ENCODE measurements around the gene ZFYVE28.

Gene ZFYVE28

DNA sequence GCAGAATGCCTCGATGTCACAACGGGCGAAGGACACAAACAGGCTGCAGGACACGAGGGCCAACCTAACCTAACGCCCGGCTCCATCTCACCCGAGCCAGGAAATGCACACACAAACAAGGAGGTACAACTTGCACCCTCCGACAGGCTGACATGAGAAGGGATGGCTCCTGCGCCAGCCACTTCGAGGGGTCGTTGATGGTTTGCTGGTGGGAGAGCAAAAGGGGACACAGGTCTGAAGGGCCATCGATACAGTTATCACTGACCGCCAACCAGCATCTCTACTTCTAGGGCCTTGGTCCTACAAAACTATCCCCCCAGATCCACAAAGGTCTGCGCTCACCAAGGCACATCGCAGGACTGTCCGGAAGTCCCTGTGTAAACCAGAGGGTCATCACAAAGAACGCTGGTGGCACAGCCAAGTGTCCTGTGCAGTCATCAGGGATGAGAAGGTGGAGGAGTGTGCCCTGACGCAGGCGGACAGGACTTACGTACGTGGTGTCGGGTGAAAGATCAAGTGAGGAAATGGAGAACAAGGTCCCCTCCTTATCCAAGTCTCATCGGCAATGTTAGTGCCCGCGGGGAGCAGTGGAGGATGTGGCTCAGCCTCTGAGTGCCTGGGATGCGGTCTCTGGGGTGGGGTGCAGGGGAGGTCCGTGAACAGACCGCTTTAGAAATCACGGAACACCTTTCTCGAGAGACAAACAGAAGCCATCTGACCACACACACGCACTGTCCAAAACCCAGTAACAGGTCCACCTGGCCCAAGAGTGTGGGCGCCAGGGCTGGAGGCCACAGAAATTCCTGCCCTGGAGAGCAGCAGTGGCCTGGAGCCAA is 163.6 kb downstream of the ZFYVE28 start:
- DNase-seq: no peak

DNA sequence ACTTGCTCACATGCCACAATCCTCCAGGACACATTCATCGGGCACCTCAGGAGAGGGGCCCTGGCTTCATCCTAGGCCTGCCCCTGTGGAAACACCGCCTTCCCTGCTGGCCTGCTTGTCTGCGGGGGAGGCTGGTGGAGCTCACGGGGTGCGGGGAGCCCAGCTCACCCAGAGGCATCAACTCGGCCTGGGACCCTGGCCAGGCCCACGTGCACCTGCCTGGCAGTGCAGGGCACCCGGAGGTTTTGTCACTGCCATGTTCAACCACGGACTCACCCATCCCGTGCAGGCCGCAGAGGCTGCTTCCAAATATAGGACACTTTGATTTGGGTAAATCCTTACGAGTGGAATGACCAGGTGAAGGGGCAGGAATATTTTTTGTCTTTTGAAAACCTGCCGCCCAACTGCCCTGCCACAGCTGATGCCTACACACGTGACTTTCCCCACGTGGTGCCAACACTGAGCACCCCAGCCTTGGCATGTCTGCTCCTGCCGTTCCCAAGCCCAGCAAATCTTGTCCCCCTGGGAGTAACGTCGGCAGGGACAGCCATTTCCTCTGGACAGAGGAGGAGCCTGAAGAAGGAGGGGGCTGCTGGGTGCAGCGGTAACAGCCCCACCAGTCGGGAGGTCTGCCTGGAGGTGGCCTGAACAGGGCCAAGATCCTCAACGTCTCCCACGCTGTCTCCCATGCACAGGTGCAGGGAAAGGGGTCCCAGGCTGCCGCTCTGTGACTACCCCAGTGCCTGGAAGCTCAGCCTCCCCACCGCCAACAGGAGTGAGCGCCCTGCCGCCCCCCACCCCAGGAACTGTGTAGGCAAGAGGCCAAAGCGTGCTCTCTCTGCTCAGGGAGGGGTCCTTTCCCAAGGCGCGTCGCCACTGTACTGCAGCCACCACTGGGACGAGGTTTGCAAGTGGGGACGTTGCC is 165.0 kb downstream of the ZFYVE28 start:
- DNase-seq: no peak

DNA sequence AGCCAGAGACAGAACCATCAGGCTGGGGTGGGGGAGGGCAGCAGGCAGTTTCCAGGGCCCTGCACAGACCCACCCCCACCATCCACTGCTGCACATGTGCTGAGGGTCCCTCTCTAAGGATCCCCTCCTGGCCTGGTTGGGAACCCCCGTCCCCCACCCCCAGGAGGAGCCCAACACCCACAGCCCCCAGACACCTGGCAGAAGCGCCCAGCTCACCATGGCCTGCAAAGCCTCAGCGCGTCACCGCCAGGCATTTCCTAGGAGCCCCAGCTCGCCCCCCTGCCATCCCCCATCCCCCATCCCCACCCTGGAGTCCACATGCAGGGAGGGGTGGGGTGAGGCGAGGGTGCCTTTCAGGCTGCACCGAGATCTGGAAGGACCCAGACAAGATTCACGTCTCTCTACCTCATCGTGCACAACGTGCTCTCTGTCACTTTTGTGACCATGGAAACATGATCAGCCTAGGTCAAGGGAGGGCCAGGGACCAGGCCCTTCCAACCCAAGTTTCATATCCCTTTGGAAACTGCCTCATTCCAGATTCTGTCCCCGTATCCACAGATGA is 165.8 kb downstream of the ZFYVE28 start:
- DNase-seq: no peak

DNA sequence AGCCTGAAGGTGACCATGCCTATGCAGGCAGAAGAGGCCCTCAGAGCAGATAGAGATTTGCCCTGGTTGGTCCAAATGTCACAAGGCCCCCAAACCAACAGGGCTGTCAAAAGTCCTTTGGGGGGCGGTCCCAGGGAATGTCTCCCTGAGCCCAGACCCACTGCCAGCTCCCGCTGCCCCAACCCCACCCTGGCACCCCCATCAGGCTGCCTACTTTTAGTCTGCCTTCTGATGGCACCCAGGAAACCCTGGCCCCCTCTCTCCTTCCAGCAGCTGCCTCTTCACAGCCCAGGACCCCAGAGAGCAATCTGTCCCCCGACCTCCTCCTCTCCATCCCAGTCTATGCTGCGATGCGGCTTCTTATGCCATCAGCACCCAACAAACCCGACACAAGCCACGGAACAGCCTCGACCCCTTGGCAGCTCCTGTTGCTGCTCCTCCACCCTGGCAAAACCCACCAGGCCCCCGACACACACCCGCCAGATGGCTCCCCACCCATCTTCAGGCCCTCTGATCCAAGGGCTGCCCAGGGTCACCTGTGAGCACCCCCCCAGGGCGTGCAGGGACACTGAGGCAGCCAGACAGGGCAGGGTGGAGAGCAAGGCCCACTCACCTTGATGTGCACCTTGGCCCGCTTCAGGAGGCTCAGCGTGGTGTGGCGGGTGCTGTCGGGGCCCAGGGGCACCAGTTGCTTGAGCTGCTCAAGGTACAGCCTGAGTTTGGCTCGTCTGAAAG is 166.5 kb downstream of the ZFYVE28 start:
- no peak for DNase-seq

DNA sequence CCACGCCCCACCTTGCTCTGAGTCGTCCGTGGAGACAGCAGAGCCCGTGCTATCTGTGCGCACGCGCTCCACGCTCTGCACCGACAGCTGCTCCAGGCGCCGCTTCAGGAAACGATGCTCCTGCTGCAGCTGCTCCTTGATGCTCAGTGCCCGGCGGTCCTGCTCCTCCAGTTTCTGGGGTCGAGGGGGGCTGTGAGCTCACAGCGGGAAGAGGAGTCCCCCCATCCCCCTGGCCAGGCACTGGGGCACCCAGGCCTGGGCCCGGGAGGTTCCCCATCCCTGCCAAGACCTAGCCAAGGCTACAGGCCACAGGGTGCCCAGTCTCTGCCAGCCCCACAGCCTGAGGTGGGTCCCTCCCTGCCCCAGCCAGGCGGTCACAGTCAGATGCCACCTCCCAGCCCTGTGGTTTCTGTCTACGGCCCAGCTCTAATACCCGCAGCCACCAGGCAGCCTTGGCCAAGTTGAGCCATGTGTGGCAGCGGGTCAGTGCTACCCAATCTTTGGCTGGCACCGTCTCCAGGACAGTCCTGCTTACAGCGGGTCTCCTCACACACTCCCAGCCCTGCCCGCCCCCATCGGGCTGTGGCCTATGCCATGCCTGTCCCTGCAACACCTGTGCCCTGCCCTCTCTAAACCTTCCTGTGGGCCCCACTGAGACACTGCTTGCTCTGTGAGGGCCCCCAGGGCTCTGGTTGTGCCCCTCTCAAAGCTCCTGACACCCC is 167.2 kb downstream of the ZFYVE28 start:
- no peak for DNase-seq

DNA sequence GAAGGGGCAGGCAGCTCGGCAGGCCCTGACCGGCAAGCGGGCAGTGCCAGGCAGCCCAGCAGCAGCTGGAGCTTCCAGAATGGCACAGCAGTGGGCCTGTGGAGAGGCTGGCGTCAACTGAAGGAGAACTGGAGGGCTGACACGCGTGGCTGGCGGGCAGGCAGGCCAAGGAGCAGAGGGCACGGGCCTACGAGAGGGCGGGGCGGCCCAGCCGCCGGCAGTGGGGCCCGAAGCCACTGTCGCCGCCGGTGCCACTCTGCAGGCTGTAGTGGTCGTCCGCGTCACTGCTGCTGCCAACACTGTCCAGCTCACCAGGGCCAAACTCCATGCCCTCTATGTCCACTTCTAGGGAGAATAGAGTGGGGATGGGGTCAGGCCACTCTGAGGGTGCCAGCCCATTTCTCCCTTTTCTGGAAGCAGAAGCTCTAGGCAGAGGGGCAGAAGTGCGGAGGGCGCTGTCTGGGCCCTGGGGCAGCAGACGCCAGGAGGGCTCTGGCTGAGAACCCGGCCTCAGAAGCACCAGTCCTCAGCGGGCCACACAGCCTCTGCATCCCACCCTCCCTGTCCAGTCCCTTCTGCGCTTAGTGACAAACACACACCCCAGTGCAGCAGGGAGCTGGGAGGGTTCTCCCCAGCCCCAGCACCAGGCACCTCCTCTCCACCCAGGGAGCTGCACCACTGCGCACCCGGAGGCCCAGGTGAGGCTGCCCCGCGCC is 167.9 kb downstream of the ZFYVE28 start:
- DNase-seq: no peak

DNA sequence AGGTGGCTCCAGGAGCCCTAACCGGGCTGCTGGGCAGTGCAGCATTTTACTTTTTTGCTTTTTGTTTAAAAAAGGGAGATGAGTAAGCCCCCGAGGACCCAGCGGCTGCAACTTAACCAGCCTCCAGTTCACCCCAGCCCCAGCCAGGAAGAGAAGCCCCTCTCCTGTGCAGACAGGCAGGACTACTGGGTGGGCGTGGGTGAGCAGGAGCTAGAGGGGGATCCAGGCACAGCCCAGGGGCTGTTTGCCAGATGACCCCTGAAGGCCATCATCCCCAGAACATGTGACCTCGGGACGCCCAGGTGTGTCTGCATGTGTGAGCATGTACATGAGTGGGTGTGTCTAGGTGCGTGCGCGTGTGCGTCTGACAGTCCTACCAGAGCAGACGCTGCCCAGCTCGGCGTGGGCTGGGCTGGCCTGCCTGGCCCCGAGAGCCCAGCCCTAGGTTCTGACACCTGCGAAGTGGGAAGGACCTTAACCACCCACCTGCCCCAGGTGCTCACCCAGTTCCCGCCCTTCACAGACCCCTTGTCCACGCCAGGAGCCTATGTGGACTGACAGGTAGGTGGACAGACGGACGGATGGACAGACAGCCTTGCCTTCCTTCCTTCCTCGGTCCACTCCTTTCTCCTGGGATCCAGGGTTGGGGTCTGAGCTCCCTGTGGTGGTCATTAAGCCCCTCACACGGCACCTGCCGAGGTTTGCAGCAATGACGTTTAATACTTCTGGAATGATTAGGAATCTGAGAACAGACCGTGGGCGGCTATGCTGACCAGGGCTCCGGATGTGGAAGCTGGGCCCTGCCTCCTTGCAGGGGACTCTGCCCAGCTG is 168.7 kb downstream of the ZFYVE28 start:
- no peak for DNase-seq

DNA sequence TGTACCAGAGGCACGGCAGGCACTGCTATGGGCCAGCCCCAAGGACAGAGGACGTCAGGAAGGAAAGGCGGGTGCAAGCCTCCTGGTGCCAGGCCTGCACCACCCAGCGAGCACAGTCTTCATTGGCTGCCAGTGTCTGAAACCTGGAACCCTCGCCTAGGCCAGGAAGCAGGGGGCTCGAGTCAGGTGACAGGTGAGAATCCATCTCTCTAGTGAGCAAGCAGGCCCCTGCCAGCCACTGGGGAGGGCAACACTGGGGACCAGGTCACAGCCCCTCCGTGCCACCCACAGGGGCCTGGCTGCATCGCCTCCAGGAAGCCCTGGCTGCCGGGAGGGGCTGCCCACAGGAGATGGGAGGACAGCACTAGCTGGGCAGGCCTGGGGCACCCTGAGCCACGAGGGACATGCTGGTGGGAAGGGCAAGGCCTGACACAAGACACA is 169.6 kb downstream of the ZFYVE28 start:
- DNase-seq: no peak

DNA sequence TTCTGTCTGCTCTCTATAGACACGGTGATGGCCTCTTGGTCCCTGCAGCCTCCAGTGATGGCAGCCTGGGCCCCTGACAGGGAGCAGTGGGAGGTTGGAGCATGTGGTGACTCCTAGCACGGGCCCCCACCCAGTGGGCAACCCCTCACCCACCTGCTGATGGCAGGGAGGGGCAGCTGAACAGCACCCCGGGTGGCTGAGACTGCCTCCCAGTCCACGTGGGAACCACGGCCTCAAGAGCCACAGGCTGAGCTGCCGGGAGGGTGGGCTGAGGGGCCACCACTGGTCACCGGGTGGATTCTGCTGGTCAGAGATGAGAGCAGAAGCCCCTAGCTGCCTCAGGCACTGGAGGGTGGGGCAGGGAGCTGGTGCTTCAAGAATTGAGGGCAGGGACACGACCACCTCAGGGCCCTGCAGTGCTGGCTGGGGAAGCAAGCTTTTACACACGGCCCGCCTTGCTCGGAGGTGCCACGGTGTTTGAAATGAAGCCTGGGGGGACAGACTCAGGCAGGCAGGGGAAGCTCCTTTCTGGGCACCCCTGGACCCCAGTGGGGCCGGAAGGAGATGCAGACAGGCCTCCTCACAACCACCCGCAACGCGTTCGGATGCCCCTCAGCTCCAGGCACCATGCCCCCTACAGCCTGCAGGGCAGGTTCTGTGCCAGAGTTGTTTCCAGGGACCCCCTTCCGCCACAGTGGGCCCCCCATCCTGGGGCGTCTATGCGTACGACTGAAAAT is 170.2 kb downstream of the ZFYVE28 start:
- DNase-seq: no peak

DNA sequence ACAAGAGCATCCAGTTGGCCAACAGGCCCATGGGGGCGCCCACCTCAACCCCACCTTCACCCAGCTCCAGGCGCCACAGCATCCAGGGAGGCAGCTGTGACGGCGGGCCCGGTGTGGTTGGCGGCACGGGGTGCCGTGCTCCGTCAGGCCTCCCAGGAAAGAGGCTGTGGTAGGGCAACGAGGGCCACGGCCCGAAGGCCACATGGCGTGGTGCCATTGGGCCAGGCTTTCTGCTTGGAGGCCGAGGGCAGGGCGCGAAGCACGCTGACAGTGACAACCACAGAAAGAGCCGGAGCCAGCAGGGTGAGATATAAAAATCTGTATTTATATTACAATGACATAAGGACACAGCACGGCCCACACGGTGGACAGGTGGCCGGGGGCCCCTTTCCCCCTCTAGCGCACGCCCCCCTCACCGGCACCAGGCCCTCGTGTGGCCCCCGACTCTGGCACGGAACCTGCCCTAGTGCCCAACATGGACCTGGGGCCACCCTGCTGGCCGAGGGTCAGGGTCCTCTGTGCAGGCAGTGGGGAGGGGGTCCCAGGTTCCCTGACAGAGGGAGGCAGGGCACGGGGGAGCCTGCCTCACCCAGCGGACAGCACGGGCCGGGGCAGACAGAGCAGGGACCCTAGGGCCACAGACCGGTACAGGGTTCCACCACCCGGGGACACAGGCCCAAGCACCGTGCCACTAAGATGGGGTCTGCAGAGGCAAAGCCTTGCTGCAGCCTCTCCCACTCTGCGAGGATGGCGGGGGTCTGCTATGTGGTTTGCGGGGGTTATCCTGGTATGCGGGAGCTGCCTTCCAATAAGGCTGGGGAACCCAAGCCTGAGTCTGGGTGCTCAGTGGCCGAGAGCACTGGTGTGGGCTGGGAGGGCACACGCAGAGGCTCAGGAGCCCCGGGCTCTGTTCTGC is 171.1 kb downstream of the ZFYVE28 start:
- no peak for DNase-seq

DNA sequence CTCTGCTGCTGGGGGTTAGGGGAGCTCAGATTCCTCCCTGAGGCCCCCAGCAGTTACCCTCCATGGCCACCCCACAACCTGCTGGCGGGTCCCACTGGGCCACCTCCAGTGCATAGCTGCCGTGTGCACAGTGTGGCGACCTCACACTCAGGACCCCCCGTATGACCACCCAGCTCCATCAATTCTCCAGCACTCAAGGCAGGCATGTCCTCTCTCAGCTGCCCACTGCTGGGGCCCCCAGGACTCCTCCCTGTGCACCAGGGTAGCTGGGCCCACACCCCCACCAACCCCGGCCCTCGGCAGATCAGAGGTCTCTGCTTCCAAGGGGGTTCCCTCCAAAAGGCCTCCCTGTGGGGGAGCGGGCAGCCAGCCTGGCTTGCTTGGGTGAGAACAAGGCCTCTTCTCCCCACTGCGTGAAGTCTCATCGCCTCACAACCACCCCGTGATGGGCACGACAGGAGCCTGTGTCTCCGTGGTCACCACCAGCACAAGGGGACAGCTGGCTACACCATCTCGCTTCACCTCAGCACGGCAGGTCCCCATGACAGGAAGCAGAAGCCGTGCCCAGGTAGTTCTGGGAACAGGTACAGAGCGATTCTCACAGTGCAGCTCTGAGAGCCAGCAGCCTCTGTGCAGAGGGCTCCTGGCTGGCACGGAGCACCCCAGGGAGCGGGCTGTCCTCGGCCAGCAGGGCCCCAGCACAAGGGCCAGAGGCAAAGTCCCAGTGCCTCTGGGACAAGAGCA is 171.9 kb downstream of the ZFYVE28 start:
- DNase-seq: no peak

DNA sequence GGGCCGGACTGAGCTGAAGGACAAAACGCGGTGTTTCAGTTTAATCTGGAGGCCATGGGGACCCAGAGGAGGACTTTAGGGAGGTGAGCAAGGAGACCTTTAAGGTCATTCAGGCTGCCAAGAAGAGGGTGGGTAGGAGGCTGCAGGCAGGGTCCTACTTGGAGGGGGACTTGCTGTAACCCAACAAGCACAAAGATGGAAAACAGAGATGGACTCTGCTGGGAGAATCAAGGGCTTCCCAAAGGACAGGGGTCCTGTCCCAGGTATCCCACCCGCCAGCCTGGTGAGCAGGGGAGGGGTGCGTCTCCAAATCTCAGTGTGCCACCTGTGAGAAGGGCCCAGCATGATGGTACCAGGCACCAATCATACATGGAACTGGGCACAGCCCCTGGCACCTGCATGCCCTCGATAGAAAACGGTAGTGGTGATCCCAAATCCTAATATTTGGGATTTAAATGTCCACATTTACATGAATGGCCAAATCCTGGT is 172.6 kb downstream of the ZFYVE28 start:
- no peak for DNase-seq

DNA sequence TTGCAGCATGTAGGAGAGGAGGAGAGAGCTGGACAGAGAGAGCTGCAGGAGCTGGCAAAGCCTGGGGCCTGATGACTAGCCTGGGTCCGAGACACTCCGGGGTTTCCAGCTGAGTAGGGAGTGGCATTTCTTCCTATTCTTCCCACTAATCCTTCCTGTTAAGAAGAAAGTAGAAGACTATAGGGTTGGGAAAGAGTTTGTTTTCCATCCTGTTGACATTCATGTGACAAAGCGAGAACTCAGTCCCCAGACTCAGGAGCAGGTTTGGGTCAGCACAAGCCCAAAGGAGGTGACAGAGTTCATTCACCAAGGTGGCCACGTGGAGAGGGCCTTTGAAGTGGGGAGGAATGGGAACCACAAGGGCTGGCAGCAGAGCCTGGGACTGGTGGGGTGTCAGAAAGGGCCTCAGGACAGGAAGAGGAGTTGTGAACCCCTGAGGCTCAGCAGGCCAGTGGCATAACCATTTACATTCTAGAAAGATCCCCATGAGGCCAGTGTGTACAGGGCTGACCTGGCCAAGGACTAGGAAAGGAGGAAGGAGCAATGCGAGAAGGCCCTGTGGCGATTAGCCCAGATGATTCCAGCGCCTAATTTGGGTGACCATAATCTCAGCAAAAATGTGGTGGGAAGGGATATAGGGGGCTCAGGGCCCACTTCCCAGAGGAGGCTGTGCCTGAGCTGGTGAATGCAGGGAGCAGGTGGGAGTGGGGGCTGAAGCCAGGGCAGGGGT is 173.2 kb downstream of the ZFYVE28 start:
- DNase-seq: no peak

DNA sequence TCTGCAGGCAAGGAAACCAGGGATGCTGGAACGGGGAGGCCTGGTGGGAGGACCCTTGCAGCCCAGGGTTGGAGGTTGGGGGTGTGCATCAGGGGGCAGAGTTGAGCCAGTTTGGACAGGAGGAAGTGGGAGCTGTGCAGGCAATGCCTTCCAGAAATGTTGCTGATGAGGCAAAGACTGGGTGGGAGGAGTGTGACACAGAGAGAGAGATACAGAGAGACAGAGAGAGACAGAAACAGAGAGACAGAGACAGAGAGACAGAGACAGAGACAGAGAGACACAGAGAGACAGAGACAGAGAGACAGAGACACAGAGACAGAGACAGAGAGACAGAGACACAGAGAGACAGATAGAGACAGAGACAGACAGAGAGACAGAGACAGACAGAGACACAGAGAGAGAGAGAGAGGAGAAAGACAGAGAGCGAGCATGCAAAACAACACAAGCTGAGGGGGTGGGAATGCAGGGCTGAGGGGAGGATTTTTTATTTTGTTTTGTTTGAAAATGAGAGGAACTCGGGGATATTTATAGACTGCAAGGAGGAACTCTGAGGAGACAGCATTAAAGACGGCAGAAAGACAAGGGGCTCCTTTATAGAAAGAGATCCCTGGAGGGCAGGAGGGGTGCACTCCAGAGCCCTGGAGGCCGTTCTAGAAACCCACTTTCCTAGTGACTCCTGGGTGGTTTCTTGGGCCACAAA is 174.6 kb downstream of the ZFYVE28 start:
- DNase-seq: no peak

DNA sequence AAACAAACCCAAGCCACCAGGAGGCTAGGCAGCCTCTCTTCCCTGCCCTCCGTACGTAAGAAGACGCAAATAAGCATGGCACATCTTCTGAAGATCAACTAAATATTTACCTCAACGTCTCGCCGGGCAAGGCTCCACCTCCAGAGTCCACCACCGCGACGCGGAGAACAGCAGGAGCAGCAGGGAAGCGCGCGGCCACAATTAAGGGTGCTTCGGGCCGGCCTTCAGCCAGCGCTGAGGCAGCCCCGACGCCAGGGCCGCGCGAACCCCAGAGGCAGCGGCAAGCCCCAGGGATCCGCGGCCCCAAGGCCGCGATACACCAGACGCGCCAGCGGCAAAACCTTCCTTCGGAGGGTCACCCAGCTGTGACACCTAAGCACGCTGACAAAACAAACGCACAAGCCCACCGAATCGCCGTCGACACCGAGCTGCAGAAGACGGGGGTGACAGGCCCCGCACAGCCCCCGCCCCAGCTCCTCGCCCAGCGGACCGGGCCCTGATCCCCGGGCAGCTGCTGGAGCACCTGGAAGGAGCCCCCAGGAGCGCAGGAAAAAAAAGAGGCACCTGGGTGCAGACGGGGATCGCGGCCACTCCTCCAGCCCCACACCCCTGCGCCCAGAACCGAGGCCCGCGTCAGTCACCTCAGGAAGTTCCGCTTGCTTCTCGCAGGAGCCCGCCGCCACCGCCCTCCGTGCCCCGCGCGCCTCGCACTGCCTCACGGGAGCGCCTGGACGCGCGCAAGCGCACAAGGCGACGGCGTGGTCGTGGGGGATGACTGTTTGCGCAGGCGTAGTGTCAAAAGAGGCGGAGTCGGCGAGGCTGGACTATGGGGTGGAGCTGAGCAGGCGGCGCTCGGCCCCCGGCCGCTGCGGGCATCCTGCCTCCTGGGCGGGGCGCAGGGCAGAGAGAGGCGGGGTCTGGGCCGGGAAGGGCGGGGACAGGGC is 176.8 kb downstream of the ZFYVE28 start, which contains the start of the genes HAUS3 and POLN:
Gene HAUS3, minus strand, starts transcription at position 712 of the 944 bp plus-strand sequence. CDS start 1,175 bp downstream, outside the sequence.
Gene POLN, minus strand, starts transcription at position 712 of the 944 bp plus-strand sequence. CDS start 12,890 bp downstream, outside the sequence.
- DNase-seq: peak; percentile 100

Data from CD4-positive, alpha-beta T cell treated with Interleukin-10 for 1 hour (primary cell).